LNCaP clone FGC (cell line): Measurements from ENCODE around the gene SLC29A3.

Experiments
- DNase-seq: peaks from one replicate; pipeline ENCODE4 v3.0.0-alpha.2; 2011; ENCODE audit warnings: low read depth
- H3K4me3 ChIP-seq: 2 replicates; pipeline ENCODE4 v1.5.1; 2011; ENCODE audit warnings: mild to moderate bottlenecking, low read depth, low read length, control low read depth
- CTCF ChIP-seq: IDR thresholded peaks from 2 replicates; pipeline ENCODE4 v1.5.1; 2012; ENCODE audit warnings: mild to moderate bottlenecking; ENCODE audit not compliant: control insufficient read depth, insufficient read depth; ENCODE audit errors: extremely low read depth

Gene SLC29A3

DNA sequence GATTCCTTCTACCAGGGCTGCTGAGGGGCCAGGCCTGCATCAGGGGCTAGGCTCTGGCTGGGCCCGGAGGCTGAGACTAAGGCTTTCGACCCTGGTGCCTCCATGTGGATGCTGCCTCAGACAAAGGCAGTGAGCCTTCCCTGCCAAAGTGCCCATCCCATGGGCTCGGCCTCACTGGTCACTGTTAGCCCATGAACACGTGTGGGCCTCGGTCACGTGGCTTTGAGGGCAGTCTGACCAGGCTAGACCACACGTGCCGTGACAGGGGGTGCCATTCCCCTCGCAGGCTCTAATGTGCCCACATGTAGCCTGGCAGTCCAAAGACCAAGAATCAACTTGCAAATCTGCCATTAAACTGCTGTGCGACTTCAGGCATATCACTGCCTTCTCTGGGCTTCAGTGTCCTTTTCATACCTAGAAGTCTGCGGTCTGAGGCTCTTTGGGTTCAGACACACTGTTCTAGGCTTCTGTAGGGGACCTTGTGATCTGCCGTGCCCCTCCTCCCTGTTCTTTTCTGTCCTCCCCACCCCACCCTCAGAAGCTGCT lies 17.6 kb upstream of the SLC29A3 start:
- no peak overlapping the region for H3K4me3 ChIP-seq
- no peak for DNase-seq
- TF ChIP-seq CTCF: no peak

- TF ChIP-seq CTCF: no peak
- no peak overlapping the region for H3K4me3 ChIP-seq
- no peak for DNase-seq
Observed at GRCh38 chr10:71302451-71302850, 16.6 kb upstream of the SLC29A3 start.

- peak; percentile 53 for DNase-seq
- H3K4me3 ChIP-seq: no peak overlapping the region
- TF ChIP-seq CTCF: peak; percentile 65
Observed at GRCh38 chr10:71302874-71303568, 16.0 kb upstream of the SLC29A3 start.

- no peak for DNase-seq
- no peak overlapping the region for H3K4me3 ChIP-seq
- no peak for TF ChIP-seq CTCF
Observed at GRCh38 chr10:71303569-71303907, 15.5 kb upstream of the SLC29A3 start.

DNA sequence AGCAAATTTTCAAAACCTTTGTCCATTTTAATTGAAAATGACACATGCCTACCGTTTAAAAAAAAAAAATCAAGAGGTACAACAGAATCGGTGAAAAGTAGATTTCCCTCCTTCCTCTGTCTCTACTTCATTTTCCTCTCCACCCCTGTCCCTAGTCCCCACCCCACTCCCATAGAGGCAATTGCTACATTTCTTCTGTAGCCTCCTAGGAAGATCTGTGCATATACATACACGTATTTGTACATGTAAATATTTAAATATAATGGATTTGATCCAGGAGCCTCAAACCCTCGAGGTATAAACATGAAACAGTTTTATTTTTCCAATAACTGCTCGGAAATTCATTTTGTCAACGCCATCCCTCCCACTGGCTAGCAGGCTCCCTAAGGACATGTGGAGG lies 14.1 kb upstream of the SLC29A3 start:
- no peak overlapping the region for H3K4me3 ChIP-seq
- DNase-seq: no peak
- TF ChIP-seq CTCF: no peak

GRCh38 chr10:71306979-71307378 lies 12.1 kb upstream of the SLC29A3 start:
- DNase-seq: no peak
- no peak for TF ChIP-seq CTCF
- no peak overlapping the region for H3K4me3 ChIP-seq
